WTC11 (cell line): Measurements from ENCODE around the gene PCK2. TPM values are rescaled to one million over a fixed set of nuclear protein-coding genes. Genes with fewer than 3 reads are reported as not detected.

ENCODE experiments used
- ATAC-seq: fragments of 200-7000 bp; cut with Tn5 transposase; 2 replicates; pipeline ENCODE4 v1.10.0; 2021; ENCODE audit warnings: mild to moderate bottlenecking, moderate library complexity
- CTCF ChIA-PET: fragments of 300-600 bp; sonication (Branson Sonifier 250); formaldehyde crosslinking; loops from one replicate; lab custom pipeline; 2021; ENCODE audit warnings: antibody characterized with exemption; lab: Charles Lee
- POLR2A ChIA-PET: fragments of 350-600 bp; sonication (Branson Sonifier 250); formaldehyde crosslinking; loops from one replicate; lab custom pipeline; 2021; ENCODE audit warnings: antibody characterized with exemption; lab: Charles Lee
- DNase-seq: peaks from one replicate; pipeline ENCODE4 v3.0.0; 2021; ENCODE audit warnings: low spot score
- H3K27ac Mint-ChIP-seq: 2 replicates; pipeline ENCODE4 v1.8.0; 2021; ENCODE audit warnings: mixed read lengths
- H3K27me3 Mint-ChIP-seq: 2 replicates; pipeline ENCODE4 v1.8.0; 2021; ENCODE audit warnings: low read depth, mild to moderate bottlenecking, moderate library complexity, mixed read lengths
- H3K36me3 Mint-ChIP-seq: 2 replicates; pipeline ENCODE4 v1.8.0; 2021; ENCODE audit warnings: mixed read lengths
- H3K4me1 Mint-ChIP-seq: 2 replicates; pipeline ENCODE4 v1.8.0; 2022; ENCODE audit warnings: mixed read lengths
- H3K4me3 Mint-ChIP-seq: 2 replicates; pipeline ENCODE4 v1.8.0; 2021; ENCODE audit warnings: mild to moderate bottlenecking, moderate library complexity, mixed read lengths
- H3K9me3 Mint-ChIP-seq: 2 replicates; pipeline ENCODE4 v1.8.0; 2021; ENCODE audit warnings: mixed read lengths
- CBFB ChIP-seq: sonication (generic); formaldehyde crosslinking; IDR thresholded peaks from 2 replicates; pipeline ENCODE4 v1.8.1; 2022; ENCODE audit warnings: mild to moderate bottlenecking, low read depth, missing genetic modification reagents
- ETV6 ChIP-seq: sonication (generic); formaldehyde crosslinking; IDR thresholded peaks from 2 replicates; pipeline ENCODE4 v1.8.1; 2022; ENCODE audit warnings: mild to moderate bottlenecking, missing genetic modification reagents
- RORB ChIP-seq: fragments of 250-450 bp; sonication (Bioruptor Pico); IDR thresholded peaks from 2 replicates; pipeline ENCODE4 v1.9.0; 2021; ENCODE audit warnings: mild to moderate bottlenecking
- SP1 ChIP-seq: sonication (generic); formaldehyde crosslinking; conservative IDR thresholded peaks from 2 replicates; pipeline ENCODE4 v1.8.1; 2022; ENCODE audit warnings: missing genetic modification reagents
- ZNF671 ChIP-seq: fragments of 250-450 bp; sonication (Bioruptor Pico); IDR thresholded peaks from 2 replicates; pipeline ENCODE4 v1.8.0; 2021; ENCODE audit warnings: mild to moderate bottlenecking
- total RNA-seq: library from RNA; stranded (reverse); gene quantifications from 3 replicates; pipeline ENCODE4 v1.2.3, GENCODE V29; 2021
- TF ChIP-seq, protein P1 (sequence below): sonication (generic); formaldehyde crosslinking; IDR thresholded peaks from 2 replicates; pipeline ENCODE4 v1.8.0; 2023; ENCODE audit warnings: mild to moderate bottlenecking, missing genetic modification reagents
- TF ChIP-seq, protein P2 (sequence below): sonication (generic); formaldehyde crosslinking; IDR thresholded peaks from 2 replicates; pipeline ENCODE4 v1.8.1; 2022; ENCODE audit warnings: mild to moderate bottlenecking, missing genetic modification reagents, moderate library complexity, borderline replicate concordance
- TF ChIP-seq, protein P3 (sequence below): sonication (generic); formaldehyde crosslinking; IDR thresholded peaks from 2 replicates; pipeline ENCODE4 v1.8.0; 2022; ENCODE audit warnings: missing genetic modification reagents
- TF ChIP-seq, protein P4 (sequence below): fragments of 250-450 bp; sonication (Bioruptor Pico); IDR thresholded peaks from 2 replicates; pipeline ENCODE4 v1.9.0; 2021; ENCODE audit warnings: mild to moderate bottlenecking

The PCK2 gene
- total RNA-seq, 1 experiment from 2014 or later, result 67.0 TPM

DNA sequence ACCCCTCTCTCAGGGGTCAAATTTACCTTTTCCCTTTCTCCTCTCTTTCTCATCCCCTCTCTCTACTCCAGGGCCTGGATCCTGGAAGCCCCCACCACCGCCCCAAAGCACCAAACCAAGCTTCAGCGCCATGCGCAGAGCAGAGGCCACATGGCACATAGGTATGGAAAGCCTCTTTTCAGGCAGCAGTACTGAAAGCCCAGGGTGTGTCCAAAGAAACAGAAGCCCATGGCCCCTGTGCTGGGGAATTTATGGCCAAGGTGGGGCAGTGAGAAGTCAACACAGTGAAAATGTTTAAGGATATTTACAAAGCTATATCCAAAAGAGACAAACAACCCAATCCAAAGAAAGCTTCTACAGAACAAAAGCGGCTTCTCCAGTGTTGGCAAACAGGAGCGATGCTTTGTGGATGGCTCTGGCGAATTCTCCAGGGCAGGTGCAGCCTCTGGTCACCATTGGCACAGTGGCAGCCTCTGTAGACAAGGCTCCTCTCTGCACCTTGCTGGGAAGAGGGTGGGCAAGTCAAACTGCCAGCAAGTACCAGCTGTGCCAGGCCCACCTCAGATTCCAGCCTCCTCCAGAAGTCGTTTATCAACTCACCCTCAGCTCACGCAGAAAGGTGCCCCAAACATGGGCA is 27.5 kb upstream of the PCK2 start (continued):
- TF ChIP-seq, protein P1, sequence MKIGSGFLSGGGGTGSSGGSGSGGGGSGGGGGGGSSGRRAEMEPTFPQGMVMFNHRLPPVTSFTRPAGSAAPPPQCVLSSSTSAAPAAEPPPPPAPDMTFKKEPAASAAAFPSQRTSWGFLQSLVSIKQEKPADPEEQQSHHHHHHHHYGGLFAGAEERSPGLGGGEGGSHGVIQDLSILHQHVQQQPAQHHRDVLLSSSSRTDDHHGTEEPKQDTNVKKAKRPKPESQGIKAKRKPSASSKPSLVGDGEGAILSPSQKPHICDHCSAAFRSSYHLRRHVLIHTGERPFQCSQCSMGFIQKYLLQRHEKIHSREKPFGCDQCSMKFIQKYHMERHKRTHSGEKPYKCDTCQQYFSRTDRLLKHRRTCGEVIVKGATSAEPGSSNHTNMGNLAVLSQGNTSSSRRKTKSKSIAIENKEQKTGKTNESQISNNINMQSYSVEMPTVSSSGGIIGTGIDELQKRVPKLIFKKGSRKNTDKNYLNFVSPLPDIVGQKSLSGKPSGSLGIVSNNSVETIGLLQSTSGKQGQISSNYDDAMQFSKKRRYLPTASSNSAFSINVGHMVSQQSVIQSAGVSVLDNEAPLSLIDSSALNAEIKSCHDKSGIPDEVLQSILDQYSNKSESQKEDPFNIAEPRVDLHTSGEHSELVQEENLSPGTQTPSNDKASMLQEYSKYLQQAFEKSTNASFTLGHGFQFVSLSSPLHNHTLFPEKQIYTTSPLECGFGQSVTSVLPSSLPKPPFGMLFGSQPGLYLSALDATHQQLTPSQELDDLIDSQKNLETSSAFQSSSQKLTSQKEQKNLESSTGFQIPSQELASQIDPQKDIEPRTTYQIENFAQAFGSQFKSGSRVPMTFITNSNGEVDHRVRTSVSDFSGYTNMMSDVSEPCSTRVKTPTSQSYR (CRISPR knock-in tag), result no peak
- TF ChIP-seq, protein P2, sequence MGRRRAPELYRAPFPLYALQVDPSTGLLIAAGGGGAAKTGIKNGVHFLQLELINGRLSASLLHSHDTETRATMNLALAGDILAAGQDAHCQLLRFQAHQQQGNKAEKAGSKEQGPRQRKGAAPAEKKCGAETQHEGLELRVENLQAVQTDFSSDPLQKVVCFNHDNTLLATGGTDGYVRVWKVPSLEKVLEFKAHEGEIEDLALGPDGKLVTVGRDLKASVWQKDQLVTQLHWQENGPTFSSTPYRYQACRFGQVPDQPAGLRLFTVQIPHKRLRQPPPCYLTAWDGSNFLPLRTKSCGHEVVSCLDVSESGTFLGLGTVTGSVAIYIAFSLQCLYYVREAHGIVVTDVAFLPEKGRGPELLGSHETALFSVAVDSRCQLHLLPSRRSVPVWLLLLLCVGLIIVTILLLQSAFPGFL (CRISPR knock-in tag), result no peak
- TF ChIP-seq CBFB (CRISPR knock-in tag) (no peak), RORB (CRISPR knock-in tag) (no peak), SP1 (CRISPR knock-in tag) (no peak)
- TF ChIP-seq, protein P3, sequence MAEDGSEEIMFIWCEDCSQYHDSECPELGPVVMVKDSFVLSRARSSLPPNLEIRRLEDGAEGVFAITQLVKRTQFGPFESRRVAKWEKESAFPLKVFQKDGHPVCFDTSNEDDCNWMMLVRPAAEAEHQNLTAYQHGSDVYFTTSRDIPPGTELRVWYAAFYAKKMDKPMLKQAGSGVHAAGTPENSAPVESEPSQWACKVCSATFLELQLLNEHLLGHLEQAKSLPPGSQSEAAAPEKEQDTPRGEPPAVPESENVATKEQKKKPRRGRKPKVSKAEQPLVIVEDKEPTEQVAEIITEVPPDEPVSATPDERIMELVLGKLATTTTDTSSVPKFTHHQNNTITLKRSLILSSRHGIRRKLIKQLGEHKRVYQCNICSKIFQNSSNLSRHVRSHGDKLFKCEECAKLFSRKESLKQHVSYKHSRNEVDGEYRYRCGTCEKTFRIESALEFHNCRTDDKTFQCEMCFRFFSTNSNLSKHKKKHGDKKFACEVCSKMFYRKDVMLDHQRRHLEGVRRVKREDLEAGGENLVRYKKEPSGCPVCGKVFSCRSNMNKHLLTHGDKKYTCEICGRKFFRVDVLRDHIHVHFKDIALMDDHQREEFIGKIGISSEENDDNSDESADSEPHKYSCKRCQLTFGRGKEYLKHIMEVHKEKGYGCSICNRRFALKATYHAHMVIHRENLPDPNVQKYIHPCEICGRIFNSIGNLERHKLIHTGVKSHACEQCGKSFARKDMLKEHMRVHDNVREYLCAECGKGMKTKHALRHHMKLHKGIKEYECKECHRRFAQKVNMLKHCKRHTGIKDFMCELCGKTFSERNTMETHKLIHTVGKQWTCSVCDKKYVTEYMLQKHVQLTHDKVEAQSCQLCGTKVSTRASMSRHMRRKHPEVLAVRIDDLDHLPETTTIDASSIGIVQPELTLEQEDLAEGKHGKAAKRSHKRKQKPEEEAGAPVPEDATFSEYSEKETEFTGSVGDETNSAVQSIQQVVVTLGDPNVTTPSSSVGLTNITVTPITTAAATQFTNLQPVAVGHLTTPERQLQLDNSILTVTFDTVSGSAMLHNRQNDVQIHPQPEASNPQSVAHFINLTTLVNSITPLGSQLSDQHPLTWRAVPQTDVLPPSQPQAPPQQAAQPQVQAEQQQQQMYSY (CRISPR knock-in tag), result no peak
- TF ChIP-seq, protein P4, sequence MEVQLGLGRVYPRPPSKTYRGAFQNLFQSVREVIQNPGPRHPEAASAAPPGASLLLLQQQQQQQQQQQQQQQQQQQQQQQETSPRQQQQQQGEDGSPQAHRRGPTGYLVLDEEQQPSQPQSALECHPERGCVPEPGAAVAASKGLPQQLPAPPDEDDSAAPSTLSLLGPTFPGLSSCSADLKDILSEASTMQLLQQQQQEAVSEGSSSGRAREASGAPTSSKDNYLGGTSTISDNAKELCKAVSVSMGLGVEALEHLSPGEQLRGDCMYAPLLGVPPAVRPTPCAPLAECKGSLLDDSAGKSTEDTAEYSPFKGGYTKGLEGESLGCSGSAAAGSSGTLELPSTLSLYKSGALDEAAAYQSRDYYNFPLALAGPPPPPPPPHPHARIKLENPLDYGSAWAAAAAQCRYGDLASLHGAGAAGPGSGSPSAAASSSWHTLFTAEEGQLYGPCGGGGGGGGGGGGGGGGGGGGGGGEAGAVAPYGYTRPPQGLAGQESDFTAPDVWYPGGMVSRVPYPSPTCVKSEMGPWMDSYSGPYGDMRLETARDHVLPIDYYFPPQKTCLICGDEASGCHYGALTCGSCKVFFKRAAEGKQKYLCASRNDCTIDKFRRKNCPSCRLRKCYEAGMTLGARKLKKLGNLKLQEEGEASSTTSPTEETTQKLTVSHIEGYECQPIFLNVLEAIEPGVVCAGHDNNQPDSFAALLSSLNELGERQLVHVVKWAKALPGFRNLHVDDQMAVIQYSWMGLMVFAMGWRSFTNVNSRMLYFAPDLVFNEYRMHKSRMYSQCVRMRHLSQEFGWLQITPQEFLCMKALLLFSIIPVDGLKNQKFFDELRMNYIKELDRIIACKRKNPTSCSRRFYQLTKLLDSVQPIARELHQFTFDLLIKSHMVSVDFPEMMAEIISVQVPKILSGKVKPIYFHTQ (CRISPR knock-in tag), result no peak

DNA sequence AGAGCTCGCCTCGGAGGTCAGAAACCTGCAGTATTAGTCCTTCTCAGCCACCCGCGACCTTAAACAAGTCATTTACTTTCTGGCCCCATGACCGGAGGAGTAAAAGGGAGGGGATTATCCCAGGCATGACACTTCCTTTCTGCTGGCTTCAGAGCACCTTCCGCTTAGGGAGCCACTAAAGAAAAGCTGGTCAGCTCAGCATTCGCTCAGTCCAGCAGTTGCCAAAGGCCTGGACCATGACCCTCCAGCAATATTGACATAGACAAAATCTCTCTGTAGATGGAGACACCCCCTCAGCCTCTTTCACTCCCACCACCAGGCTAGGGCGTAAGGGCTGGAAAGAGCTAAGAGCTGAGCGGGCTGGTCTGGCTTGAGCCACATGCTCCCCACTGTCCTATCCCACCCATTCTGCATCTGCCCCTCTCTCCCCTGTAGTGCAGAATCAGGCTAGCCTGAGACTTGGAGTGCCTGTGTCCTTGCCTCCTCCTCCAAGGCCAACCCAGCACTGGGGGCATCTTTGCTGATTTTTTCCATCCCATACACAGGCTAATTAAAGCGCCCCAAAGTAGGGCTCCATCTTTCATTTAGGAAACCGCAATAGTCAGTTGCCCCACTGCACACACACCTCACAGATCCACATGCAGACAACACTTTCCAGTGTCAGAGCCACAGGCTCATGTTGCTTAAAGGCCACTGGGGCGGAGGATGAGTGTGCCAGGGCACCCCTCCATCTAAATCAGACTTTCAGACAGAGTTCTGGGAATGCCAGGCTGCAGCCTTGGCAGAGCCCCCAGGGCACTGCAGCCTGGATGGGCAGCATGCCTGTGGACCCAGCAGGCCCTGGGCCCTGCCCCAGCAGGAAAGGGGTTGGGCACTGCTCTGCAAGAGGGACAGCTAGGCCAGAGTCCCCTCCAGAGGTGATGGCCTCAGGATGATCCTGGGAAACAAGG is 26.7 kb upstream of the PCK2 start:
- Mint-ChIP-seq H3K4me1 (no peaks in the 10 kb centered on the region), H3K27me3 (no peaks in the 10 kb centered on the region), H3K27ac (no peak overlapping the region), H3K36me3 (no peaks in the 10 kb centered on the region), H3K4me3 (no peak overlapping the region), H3K9me3 (no peaks in the 10 kb centered on the region)
- CTCF ChIA-PET, result interaction anchor here (0.8 to 2.8 kb wide), 5 partner anchors 10 to 46 kb away, joined by 3 to 19 read pairs (median 5); no protein-coding TSS in a partner anchor
- ATAC-seq, result no peak
- DNase-seq, result no peak
- TF ChIP-seq ETV6 (CRISPR knock-in tag) (no peak), ZNF671 (CRISPR knock-in tag) (no peak)
- POLR2A ChIA-PET, result interaction anchor here (0.9 to 1.9 kb wide), 3 partner anchors 14 to 42 kb away, joined by 3 to 6 read pairs (median 3); partner anchors contain the start of gene PCK2
